Retinal pigment epithelial cell (primary cell): ENCODE measurements around the gene BIRC3.
A peak's percentile ranks its signal among the peaks of the same experiment; 100 is the strongest.
"Not testable (repeated sequence)": the region's sequence is repeated elsewhere in the genome, so short reads cannot be mapped to it uniquely, and the experiment has no call there.

Source experiments
- DNase-seq: peaks from one replicate; pipeline ENCODE4 v3.0.0-alpha.2; 2010; ENCODE audit warnings: low read depth
- H3K4me3 ChIP-seq: 2 replicates; pipeline ENCODE4 v1.5.1; 2011; ENCODE audit warnings: mild to moderate bottlenecking, low read length, control low read depth, moderate library complexity
- TF ChIP-seq, protein P1 (sequence below): conservative IDR thresholded peaks from 2 replicates; pipeline ENCODE4 v1.5.1; 2011; ENCODE audit warnings: low read depth, low read length, control low read depth, inconsistent platforms

The BIRC3 gene

GRCh38 chr11:102359372-102359771 lies 42.1 kb downstream of the BIRC3 start:
- no peak for DNase-seq
- H3K4me3 ChIP-seq = no peak overlapping the region
- TF ChIP-seq, protein P1, sequence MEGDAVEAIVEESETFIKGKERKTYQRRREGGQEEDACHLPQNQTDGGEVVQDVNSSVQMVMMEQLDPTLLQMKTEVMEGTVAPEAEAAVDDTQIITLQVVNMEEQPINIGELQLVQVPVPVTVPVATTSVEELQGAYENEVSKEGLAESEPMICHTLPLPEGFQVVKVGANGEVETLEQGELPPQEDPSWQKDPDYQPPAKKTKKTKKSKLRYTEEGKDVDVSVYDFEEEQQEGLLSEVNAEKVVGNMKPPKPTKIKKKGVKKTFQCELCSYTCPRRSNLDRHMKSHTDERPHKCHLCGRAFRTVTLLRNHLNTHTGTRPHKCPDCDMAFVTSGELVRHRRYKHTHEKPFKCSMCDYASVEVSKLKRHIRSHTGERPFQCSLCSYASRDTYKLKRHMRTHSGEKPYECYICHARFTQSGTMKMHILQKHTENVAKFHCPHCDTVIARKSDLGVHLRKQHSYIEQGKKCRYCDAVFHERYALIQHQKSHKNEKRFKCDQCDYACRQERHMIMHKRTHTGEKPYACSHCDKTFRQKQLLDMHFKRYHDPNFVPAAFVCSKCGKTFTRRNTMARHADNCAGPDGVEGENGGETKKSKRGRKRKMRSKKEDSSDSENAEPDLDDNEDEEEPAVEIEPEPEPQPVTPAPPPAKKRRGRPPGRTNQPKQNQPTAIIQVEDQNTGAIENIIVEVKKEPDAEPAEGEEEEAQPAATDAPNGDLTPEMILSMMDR = no peak

DNA sequence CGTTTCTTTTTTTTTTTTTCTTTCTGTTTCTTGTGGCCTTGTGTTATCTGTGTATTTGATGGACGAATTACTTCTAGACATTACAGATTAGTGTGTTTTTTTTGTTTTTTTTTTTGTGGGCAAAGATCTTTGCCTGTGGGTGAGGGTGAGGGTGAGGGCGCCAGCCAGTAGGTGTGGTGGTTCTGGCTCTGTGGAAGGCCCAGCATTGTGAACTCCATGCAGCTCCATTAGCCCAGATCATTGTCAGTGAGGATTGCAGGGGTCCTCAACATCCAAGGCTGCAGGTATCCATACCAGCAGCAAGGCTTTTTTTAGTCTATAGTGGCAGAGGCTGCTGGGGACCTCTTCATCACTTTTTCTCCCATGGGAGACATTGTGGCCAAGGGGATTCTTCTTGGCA lies 43.4 kb downstream of the BIRC3 start:
- H3K4me3 ChIP-seq = no peak overlapping the region
- TF ChIP-seq, protein P1 = no peak
- no peak for DNase-seq

DNA sequence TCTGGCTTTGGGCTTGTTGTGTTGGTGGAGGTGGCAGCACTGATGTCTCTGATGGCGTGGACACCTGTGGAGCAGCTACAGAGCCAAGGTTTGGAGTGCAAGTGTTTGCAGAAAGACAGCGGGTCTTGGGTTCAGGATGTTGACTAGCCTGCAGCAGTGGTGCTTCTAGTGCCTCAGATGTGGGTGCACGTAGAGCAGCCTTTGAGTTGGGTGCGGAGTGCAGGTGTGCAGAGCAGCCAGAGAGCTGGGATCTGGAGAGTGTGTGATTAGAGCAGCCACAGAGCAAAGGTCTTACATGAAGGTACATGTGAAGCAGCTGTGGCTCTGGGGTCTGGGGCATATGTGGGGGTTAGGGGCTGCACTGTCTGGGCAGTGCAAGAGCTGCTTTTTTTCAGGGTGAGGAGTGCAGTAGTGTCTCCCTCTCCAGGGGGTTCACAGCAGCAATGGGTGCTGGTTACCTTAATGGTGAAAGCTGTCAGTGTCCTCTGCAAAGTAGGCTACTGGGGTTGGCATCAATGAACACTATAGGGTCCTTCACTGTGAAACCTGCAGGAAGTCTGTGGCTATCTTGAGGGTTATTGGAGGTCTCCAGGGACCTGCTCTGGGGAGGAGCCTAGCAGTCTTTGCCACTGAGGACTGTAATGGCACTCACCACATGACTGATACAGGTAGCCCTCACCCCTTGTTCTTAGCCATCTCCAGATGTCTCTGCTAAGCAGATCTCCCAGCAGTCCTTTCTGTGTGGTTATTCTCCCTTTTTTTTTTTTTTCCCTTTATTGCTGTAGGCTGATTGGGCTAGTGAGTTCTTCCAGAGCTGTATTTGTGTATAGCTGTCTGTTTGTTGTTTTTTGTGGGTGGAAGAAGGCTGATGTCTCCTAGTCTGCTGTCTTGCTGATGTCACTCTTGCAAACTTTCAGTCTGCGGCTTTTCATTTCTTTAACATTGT lies 44.1 kb downstream of the BIRC3 start:
- DNase-seq = no peak
- TF ChIP-seq, protein P1 = no peak
- no peak overlapping the region for H3K4me3 ChIP-seq

DNA sequence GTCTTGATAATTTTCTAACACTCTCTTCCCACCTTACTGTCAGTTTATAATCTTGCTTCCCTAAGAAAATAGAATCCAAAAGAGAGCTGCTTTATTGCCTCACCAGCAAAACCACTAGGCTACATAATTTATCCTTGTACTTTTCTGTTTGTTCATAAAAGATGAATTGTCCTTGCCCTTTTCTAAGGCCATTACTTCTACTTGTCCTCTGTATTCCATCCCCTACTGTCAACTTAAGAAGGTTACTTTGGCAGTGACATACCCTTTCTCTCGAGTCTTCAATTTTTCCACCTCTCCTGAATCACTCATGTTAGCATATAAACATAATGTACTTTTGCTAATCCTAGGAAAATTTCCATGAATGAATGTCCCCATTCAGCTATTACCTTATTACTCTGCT lies 47.7 kb downstream of the BIRC3 start:
- TF ChIP-seq, protein P1 = no peak
- DNase-seq = no peak
- no peak overlapping the region for H3K4me3 ChIP-seq

DNA sequence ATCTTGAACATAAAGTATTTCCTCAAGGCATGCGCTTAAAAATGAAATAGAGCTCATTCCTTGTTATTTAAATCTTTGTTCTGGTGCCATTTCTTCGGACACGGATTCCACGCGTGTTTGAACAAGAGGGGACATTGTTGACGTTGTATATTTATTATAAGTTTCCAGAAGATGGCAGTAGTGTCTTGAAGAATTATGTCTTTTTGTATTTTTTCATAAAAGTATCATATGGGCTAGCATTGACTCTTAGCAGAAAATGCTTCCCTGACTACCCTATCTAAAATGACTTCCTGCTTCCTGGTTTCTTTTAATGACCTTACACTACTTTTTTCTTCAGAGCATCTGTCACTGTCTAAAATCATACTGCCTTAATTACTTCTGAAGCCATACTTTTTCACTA lies 50.1 kb downstream of the BIRC3 start:
- TF ChIP-seq, protein P1 = peak; percentile 23
- DNase-seq = no peak

DNA sequence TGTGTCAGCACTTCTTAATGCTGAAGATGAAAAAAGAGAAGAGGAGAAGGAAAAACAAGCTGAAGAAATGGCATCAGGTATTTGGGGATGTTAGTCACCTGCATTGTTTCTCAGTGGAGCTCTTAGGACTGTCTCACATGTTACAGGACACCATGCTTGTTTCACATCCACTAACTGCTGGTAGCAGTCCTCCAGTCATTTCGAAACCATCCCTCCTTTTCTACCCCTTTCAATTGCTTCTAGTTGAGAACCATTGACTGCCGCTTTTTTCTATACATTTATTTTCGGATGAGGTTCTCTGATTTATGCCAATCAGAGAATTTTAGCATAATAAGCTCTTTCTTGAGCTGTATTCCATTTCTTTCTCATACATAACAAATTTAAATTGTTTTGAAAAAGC lies 51.2 kb downstream of the BIRC3 start:
- DNase-seq = no peak
- no peak overlapping the region for H3K4me3 ChIP-seq
- TF ChIP-seq, protein P1 = no peak

More for the DNA sequence above, 50.1 kb downstream of the BIRC3 start:
- H3K4me3 ChIP-seq = no peak overlapping the region

- H3K4me3 ChIP-seq, DNase-seq: not testable (repeated sequence)
Observed at GRCh38 chr11:102374633-102375424, 57.5 kb downstream of the BIRC3 start.
